ENCODE data around the gene CCDC9B. TPM values are rescaled to one million over a fixed set of nuclear protein-coding genes. Genes with fewer than 3 reads are reported as not detected.

CCDC9B gene
- polyA plus RNA-seq (2011; rRNA removed) (1.9 and 2.8 TPM in 2 replicates), polyA plus RNA-seq (2017; fragmentation: RNase III; extraction: RNeasy Plus Mini Kit Qiagen cat#74134 plus additional on column Dnase treatment) (23.4 to 28.7 TPM (median 27.4 TPM) in 3 replicates), polyA minus RNA-seq (2011; rRNA and poly(A)+ RNA removed) (8.3 and 9.8 TPM in 2 replicates)
- 1.5 and 1.8 TPM in 2 replicates for polyA plus RNA-seq (2012; cell fraction: cytosol; rRNA removed)
- 7.4 and 26.8 TPM in 2 replicates for polyA plus RNA-seq (2012; cell fraction: nucleus; rRNA removed)

DNA sequence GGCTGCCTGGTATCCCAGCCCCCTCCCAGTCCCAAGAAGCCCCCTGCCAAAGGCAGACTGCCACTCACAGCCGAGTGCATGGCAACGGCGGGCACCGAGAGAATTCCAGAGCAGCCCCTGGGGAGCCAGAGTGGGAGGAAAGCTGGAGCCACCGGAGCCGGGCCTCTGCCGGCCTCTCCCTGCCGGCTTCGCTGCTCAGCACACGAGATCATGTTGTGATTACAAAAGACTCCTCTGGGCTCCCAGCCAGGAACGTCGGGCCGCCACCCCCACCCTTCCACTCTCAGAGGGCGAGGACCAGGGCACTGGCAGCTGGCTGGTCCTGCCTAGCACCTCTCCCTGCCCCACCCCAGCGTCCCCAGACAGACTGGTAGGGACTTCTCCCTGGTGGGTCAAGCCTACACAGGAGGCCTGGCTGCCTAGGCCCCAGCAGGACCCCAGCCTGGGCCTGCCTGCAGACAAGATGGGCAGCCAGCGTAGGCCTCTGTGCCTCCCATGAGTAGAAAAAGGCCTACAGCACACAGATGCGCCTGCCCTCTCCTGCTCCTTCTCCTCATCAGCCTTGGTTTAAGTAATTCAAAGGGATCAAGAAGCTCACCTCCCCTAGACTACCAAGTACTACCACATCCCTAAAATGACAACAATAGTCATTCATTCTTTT, at the start of gene CCDC9B:
Gene CCDC9B (minus strand): TSS at position 200 of the 661 bp plus-strand sequence. CDS start 120 bp downstream, at position 80.
- Histone ChIP-seq H3K9me3 (no peaks in the 10 kb centered on the region), H3K4me3 (peak within 1 kb of the TSS; percentile 47), H3K4me1 (peaks cover 56% of the 10 kb centered on the region), H3K27ac (peak within 1 kb of the TSS; percentile 94 to 96), H3K4me2 (peak within 1 kb of the TSS; percentile 79)
- ATAC-seq (peak; percentile 54 to 68), FAIRE-seq (no peak), DNase-seq (ENCODE audit: low read depth in 1 of 2, low spot score in 1 of 2) (peak; percentile 69)
- TF ChIP-seq MAX (IDR thresholded peaks at IDR 0.05) (peak; percentile 53; the same call in 1 of the 2 replicates), JUN (IDR thresholded peaks at IDR 0.05) (peak in 1 of 2 experiments; percentile 27; a peak in 1 of 5 replicates), TP53 (CRISPR knock-in tag; IDR thresholded peaks at IDR 0.05) (no peak), CEBPB (IDR thresholded peaks at IDR 0.05) (peak; percentile 34 to 66; a peak in 3 of 4 replicates)
- 32% methylated on average over 6 of the region's 17 CpGs for WGBS (ENCODE audit: missing lambda C conversion rate)
- ChIA-PET CTCF (interaction anchor here (1.3 to 10.2 kb wide), 10 partner anchors 12 to 82 kb away, joined by 3 to 139 read pairs (median 30); partner anchors contain the start of genes INAFM2 and PHGR1), POLR2A (interaction anchor here (1.5 to 1.8 kb wide), 2 partner anchors 12 to 18 kb away, joined by 5 to 20 read pairs; partner anchors contain the start of gene INAFM2)

- DNase-seq (ENCODE audit: low read depth in 1 of 2, low spot score in 1 of 2) = no peak
- Histone ChIP-seq H3K4me2 (no peak overlapping the region), H3K27ac (no peak overlapping the region), H3K4me3 (no peak overlapping the region), H3K9me3 (no peaks in the 10 kb centered on the region), H3K4me1 (peaks cover 4% of the 10 kb centered on the region; the same call in 1 of the 3 replicates)
- TF ChIP-seq NR3C1 (IDR thresholded peaks at IDR 0.05) = no peak
- TF ChIP-seq, protein P1, sequence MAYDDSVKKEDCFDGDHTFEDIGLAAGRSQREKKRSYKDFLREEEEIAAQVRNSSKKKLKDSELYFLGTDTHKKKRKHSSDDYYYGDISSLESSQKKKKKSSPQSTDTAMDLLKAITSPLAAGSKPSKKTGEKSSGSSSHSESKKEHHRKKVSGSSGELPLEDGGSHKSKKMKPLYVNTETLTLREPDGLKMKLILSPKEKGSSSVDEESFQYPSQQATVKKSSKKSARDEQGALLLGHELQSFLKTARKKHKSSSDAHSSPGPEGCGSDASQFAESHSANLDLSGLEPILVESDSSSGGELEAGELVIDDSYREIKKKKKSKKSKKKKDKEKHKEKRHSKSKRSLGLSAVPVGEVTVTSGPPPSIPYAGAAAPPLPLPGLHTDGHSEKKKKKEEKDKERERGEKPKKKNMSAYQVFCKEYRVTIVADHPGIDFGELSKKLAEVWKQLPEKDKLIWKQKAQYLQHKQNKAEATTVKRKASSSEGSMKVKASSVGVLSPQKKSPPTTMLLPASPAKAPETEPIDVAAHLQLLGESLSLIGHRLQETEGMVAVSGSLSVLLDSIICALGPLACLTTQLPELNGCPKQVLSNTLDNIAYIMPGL (CRISPR knock-in tag; IDR thresholded peaks at IDR 0.05; ENCODE audit: borderline replicate concordance) = no peak
- TF ChIP-seq KDM5A (IDR thresholded peaks at IDR 0.05) = no peak
- TF ChIP-seq CEBPB (IDR thresholded peaks at IDR 0.05) = no peak
- no peak for TF ChIP-seq MAX (IDR thresholded peaks at IDR 0.05)
- TF ChIP-seq CTCF (IDR thresholded peaks at IDR 0.05) = no peak
- TF ChIP-seq SREBF2 (IDR thresholded peaks at IDR 0.05) = no peak
- no peak for TF ChIP-seq ESRRA (IDR thresholded peaks at IDR 0.05; ENCODE audit: borderline replicate concordance, low read length)
- TF ChIP-seq, protein P2, sequence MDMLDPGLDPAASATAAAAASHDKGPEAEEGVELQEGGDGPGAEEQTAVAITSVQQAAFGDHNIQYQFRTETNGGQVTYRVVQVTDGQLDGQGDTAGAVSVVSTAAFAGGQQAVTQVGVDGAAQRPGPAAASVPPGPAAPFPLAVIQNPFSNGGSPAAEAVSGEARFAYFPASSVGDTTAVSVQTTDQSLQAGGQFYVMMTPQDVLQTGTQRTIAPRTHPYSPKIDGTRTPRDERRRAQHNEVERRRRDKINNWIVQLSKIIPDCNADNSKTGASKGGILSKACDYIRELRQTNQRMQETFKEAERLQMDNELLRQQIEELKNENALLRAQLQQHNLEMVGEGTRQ (IDR thresholded peaks at IDR 0.05) = no peak
- no peak for TF ChIP-seq EHMT2 (IDR thresholded peaks at IDR 0.05; ENCODE audit: low read depth)
- TF ChIP-seq JUN (IDR thresholded peaks at IDR 0.05) = no peak
- no peak for TF ChIP-seq NFE2L2 (conservative IDR thresholded peaks at IDR 0.05; ENCODE audit: low read length)
- no peak for TF ChIP-seq HOXB13 (CRISPR knock-in tag; IDR thresholded peaks at IDR 0.05; ENCODE audit: low read depth)
- CTCF ChIA-PET = interaction anchor here (0.8 to 2.4 kb wide), 4 partner anchors 22 to 115 kb away, joined by 3 to 6 read pairs (median 6); no protein-coding TSS in a partner anchor
- POLR2A ChIA-PET = no interaction called here
- FAIRE-seq = no peak
- WGBS (ENCODE audit: missing lambda C conversion rate) = 96% methylated on average over 2 of the region's 2 CpGs
- no peak for ATAC-seq
Measured at GRCh38 chr15:40389824-40390595, 49.3 kb upstream of the CCDC9B start.
